HEK293 (cell line): ENCODE results near the gene PAMR1.

Experiments
- CTCF ChIP-seq: fragments of 450-650 bp; formaldehyde crosslinking; IDR thresholded peaks from 2 replicates; pipeline ENCODE4 v1.5.1; 2016; ENCODE audit warnings: missing biosample characterization, missing genetic modification characterization
- REST ChIP-seq: fragments of 450-650 bp; formaldehyde crosslinking; IDR thresholded peaks from 2 replicates; pipeline ENCODE4 v1.5.1; 2016; ENCODE audit warnings: missing biosample characterization, missing genetic modification characterization
- ZNF10 ChIP-seq: fragments of 450-650 bp; formaldehyde crosslinking; IDR thresholded peaks from 2 replicates; pipeline ENCODE4 v1.5.1; 2017; ENCODE audit warnings: missing biosample characterization, missing genetic modification characterization

GRCh38 chr11:35483131-35483820 lies 42.1 kb downstream of the PAMR1 start:
- TF ChIP-seq CTCF (tag by site-specific recombination) (no peak), ZNF10 (tag by site-specific recombination) (no peak), REST (tag by site-specific recombination) (no peak)
